HG03064 (cell line): ENCODE results near the gene RHBDF2.

Source experiments
- ATAC-seq: cut with Tn5 transposase; IDR thresholded peaks from one replicate; pipeline ENCODE4 v1.9.1; 2021; ENCODE audit warnings: low read depth; ENCODE audit not compliant: unreplicated experiment

The RHBDF2 gene

GRCh38 chr17:76421044-76421407 lies 80.2 kb downstream of the RHBDF2 start:
- ATAC-seq = no peak
